ENCODE data around the gene DNPH1. TPM values are rescaled to one million over a fixed set of nuclear protein-coding genes. Genes with fewer than 3 reads are reported as not detected.

Gene DNPH1
- total and polyA plus RNA-seq, 9 of the 15 experiments (the other 6 are each of a cell fraction or from before 2014, with no cell fraction given) = 7.3 to 300 (median 68.7) TPM

GRCh38 chr6:43186706-43187105 is 42.6 kb downstream of the DNPH1 start:
- Histone ChIP-seq H3K79me2 (ENCODE audit: control insufficient read depth, insufficient read depth, low read length) (peaks cover 26% of the 10 kb centered on the region; the same call in 2 of the 3 replicates), H4K20me1 (replicated peaks; ENCODE audit: control insufficient read depth, insufficient read depth, low read length) (no peaks in the 10 kb centered on the region), H2AFZ (ENCODE audit: low read depth, low read length) (no peak overlapping the region), H3K4me1 (replicated peaks in 1 of 2; ENCODE audit: control insufficient read depth in 2 of 2, insufficient read depth in 2 of 2, low read length in 2 of 2) (peaks cover 28 to 32% of the 10 kb centered on the region in 2 experiments), H3K27ac (ENCODE audit: extremely low read depth, low read depth, low read length) (no peak overlapping the region), H3K36me3 (ENCODE audit: control insufficient read depth, insufficient read depth, low read length) (peaks cover 46% of the 10 kb centered on the region), H3K4me3 (no peak overlapping the region), H3K4me2 (ENCODE audit: insufficient read depth, low read length) (no peak overlapping the region), H3K9ac (ENCODE audit: insufficient read depth in 1 of 2, low read depth in 2 of 2, low read length in 2 of 2) (no peak overlapping the region), H3K9me1 (ENCODE audit: control insufficient read depth, insufficient read depth, low read length) (no peaks in the 10 kb centered on the region), H3K9me3 (replicated peaks; ENCODE audit: control insufficient read depth, insufficient read depth, low read depth, low read length) (no peaks in the 10 kb centered on the region), H3K27me3 (ENCODE audit: control insufficient read depth in 2 of 2, insufficient read depth in 2 of 2, low read length in 2 of 2) (no peaks in the 10 kb centered on the region)
- ATAC-seq (no peak), DNase-seq (ENCODE audit: extremely low read depth in 1 of 4, low spot score in 3 of 4) (no peak), FAIRE-seq (no peak)
- in situ Hi-C loops (cut with MboI) (no loop called here), intact Hi-C loops (cut with micrococcal nuclease) (no loop called here)
- BruUV-seq (replicated peaks) = no TSS peak
- no peak for TF ChIP-seq ZFP1 (CRISPR knock-in tag; IDR thresholded peaks at IDR 0.05)
- no peak for TF ChIP-seq ETV1 (tag; conservative IDR thresholded peaks at IDR 0.05; ENCODE audit: low read depth)
- TF ChIP-seq NEUROD1 (IDR thresholded peaks at IDR 0.05; ENCODE audit: borderline replicate concordance, low read depth, low read length, partially characterized antibody) = no peak
- TF ChIP-seq TAF9B (IDR thresholded peaks at IDR 0.05; ENCODE audit: partially characterized antibody) = no peak
- TF ChIP-seq ARID2 (IDR thresholded peaks at IDR 0.05) = no peak
- no peak for TF ChIP-seq HMG20A (CRISPR knock-in tag; conservative IDR thresholded peaks at IDR 0.05)
- TF ChIP-seq FOXJ3 (CRISPR knock-in tag; IDR thresholded peaks at IDR 0.05) = no peak
- no peak for TF ChIP-seq ZNF518B (CRISPR knock-in tag; IDR thresholded peaks at IDR 0.05)
- TF ChIP-seq STAT5B (CRISPR knock-in tag; IDR thresholded peaks at IDR 0.05) = no peak
- no peak for TF ChIP-seq XRCC4 (IDR thresholded peaks at IDR 0.05; ENCODE audit: extremely low read depth, insufficient read depth, insufficient read length)
- no peak for TF ChIP-seq DLX4 (CRISPR knock-in tag; IDR thresholded peaks at IDR 0.05)
- ChIA-PET POLR2A (interaction anchor here (0.5 kb wide), 1 partner anchor 289 kb away, joined by 3 read pairs; no protein-coding TSS in a partner anchor), CTCF (ENCODE audit: low intra/inter-chr PET ratio) (no interaction called here)
- 77% methylated on average over 4 of the region's 4 CpGs for WGBS (ENCODE audit: insufficient coverage, low coverage, missing lambda C conversion rate)
